PC-3 (cell line): ENCODE results near the gene IL31RA. TPM values are rescaled to one million over a fixed set of nuclear protein-coding genes. Genes with fewer than 3 reads are reported as not detected.

ENCODE experiments used
- ATAC-seq: fragments of 200-7000 bp; cut with Tn5 transposase; 2 replicates; pipeline ENCODE4 v1.9.1; 2020; ENCODE audit warnings: mild to moderate bottlenecking, moderate library complexity
- BruUV-seq: library from RNA; stranded (reverse); fragments of 400-500 nt; replicated peaks from 2 replicates; lab custom pipeline; 2021; lab: Mats Ljungman, UMichigan
- CTCF ChIA-PET: fragments of 300-600 bp; sonication (Branson Sonifier 250); formaldehyde crosslinking; loops from one replicate; lab custom pipeline; 2022; ENCODE audit warnings: antibody characterized with exemption; lab: Charles Lee
- POLR2A ChIA-PET: fragments of 300-600 bp; sonication (Branson Sonifier 250); formaldehyde crosslinking; loops from one replicate; lab custom pipeline; 2022; ENCODE audit warnings: antibody characterized with exemption; ENCODE audit not compliant: unreplicated experiment; lab: Charles Lee
- DNase-seq: peaks from one replicate; pipeline ENCODE4 v3.0.0-alpha.2; 2015
- H2AFZ ChIP-seq: fragments of 300-600 bp; sonication (generic); 2 replicates; pipeline ENCODE4 v1.6.0; 2016; ENCODE audit warnings: antibody characterized with exemption, low read length
- H3F3A ChIP-seq: fragments of 300-600 bp; sonication (generic); one replicate; pipeline ENCODE4 v1.6.0; 2017; ENCODE audit warnings: antibody characterized with exemption, low read length, control low read depth, mild to moderate bottlenecking; ENCODE audit not compliant: unreplicated experiment
- H3K27ac ChIP-seq: fragments of 300-600 bp; sonication (generic); 2 replicates; pipeline ENCODE4 v1.5.1; 2016; ENCODE audit warnings: mild to moderate bottlenecking, low read length
- H3K27me3 ChIP-seq: fragments of 300-600 bp; sonication (generic); 2 replicates; pipeline ENCODE4 v1.6.1; 2016; ENCODE audit warnings: low read length, mixed read lengths
- H3K36me3 ChIP-seq: fragments of 300-600 bp; sonication (generic); 2 replicates; pipeline ENCODE4 v1.6.1; 2016; ENCODE audit warnings: low read depth, mixed run types, low read length, mixed read lengths
- H3K4me1 ChIP-seq: fragments of 300-600 bp; sonication (generic); 2 replicates; pipeline ENCODE4 v1.5.1; 2016; ENCODE audit warnings: low read length; ENCODE audit not compliant: insufficient read depth
- H3K4me2 ChIP-seq: fragments of 300-600 bp; sonication (generic); 2 replicates; pipeline ENCODE4 v1.6.0; 2016; ENCODE audit warnings: low read length
- H3K4me3 ChIP-seq: fragments of 300-600 bp; sonication (generic); 2 replicates; pipeline ENCODE4 v1.5.1; 2016; ENCODE audit warnings: mild to moderate bottlenecking, low read length, mixed read lengths
- H3K79me2 ChIP-seq: fragments of 300-600 bp; sonication (generic); 2 replicates; pipeline ENCODE4 v1.6.1; 2017; ENCODE audit warnings: low read length, mixed read lengths
- H3K9ac ChIP-seq: fragments of 300-600 bp; sonication (generic); 2 replicates; pipeline ENCODE4 v1.6.0; 2016; ENCODE audit warnings: mild to moderate bottlenecking, low read length
- H3K9me2 ChIP-seq: fragments of 300-600 bp; sonication (generic); replicated peaks from 2 replicates; pipeline ENCODE4 v1.6.1; 2016; ENCODE audit warnings: mixed run types, low read length, mixed read lengths
- H3K9me3 ChIP-seq: fragments of 300-600 bp; sonication (generic); 2 replicates; pipeline ENCODE4 v1.6.1; 2016; ENCODE audit warnings: low read length, mixed read lengths
- H4K20me1 ChIP-seq: fragments of 300-600 bp; sonication (generic); 2 replicates; pipeline ENCODE4 v1.6.1; 2016; ENCODE audit warnings: low read length, mixed read lengths
- CTCF ChIP-seq: fragments of 300-600 bp; sonication (generic); conservative IDR thresholded peaks from 2 replicates; pipeline ENCODE4 v1.5.1; 2017; ENCODE audit warnings: antibody characterized with exemption, low read depth, mild to moderate bottlenecking, low read length
- EZH2 ChIP-seq: fragments of 300-600 bp; sonication (generic); IDR thresholded peaks from one replicate; pipeline ENCODE4 v1.6.1; 2017; ENCODE audit warnings: antibody characterized with exemption, mild to moderate bottlenecking, low read length; ENCODE audit not compliant: unreplicated experiment
- EZH2phosphoT487 ChIP-seq: fragments of 300-600 bp; sonication (generic); IDR thresholded peaks from 2 replicates; pipeline ENCODE4 v1.6.1; 2018; ENCODE audit warnings: mild to moderate bottlenecking, antibody characterized with exemption, low read length, borderline replicate concordance
- intact Hi-C: fragments of 100-400 bp; cut with micrococcal nuclease; formaldehyde crosslinking; loops from 2 replicates; pipeline ENCODE4 v1.9.0; 2023
- total RNA-seq: library from RNA; depleted of rRNA; stranded (reverse); fragments of >200 nt; gene quantifications from 2 replicates; pipeline ENCODE4 v1.2.3, GENCODE V29; 2014

The IL31RA gene
- total RNA-seq, 1 experiment from 2014 or later: 1.6 TPM

GRCh38 chr5:55913466-55914413 is 62.6 kb downstream of the IL31RA start:
- no peaks in the 10 kb centered on the region for H3K79me2 ChIP-seq
- no peak overlapping the region for H3K4me2 ChIP-seq
- H3K36me3 ChIP-seq: no peaks in the 10 kb centered on the region
- H3K27ac ChIP-seq: no peak overlapping the region
- ATAC-seq: no peak
- no peak overlapping the region for H3K4me3 ChIP-seq
- no peak for DNase-seq
- ChIA-PET POLR2A (no interaction called here), CTCF (no interaction called here)
- intact Hi-C loops: no loop called here
- no peaks in the 10 kb centered on the region for H3K9me3 ChIP-seq
- no peaks in the 10 kb centered on the region for H4K20me1 ChIP-seq
- no peaks in the 10 kb centered on the region for H3K27me3 ChIP-seq
- no peaks in the 10 kb centered on the region for H3F3A ChIP-seq
- no TSS peak for BruUV-seq
- TF ChIP-seq EZH2phosphoT487 (no peak), EZH2 (no peak), CTCF (no peak)
- no peak overlapping the region for H3K9ac ChIP-seq
- no peaks in the 10 kb centered on the region for H3K4me1 ChIP-seq
- H2AFZ ChIP-seq: no peak overlapping the region
- no peaks in the 10 kb centered on the region for H3K9me2 ChIP-seq

DNA sequence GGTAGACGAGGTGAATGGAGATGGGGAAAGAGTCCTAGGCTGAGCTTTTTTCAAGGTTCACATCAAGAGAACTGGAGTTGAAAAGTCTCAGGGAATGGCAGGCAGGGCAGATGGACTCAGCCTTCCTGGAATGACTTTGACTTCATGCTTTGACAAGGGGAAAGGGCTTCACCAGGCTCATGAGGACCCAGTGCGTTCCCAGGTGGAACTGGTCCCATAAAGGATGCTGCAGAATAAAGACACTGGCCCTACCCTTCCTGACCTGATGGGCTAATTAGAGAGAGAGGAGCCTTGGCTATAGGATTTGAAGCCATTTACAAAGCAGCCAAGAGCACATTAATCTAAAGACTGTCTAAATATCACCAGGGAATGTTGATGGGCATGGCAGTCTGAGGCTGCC is 63.8 kb downstream of the IL31RA start:
- Histone ChIP-seq H4K20me1 (no peaks in the 10 kb centered on the region), H3K9me2 (no peaks in the 10 kb centered on the region), H3K4me1 (peaks cover 5% of the 10 kb centered on the region; the same call in 1 of the 2 replicates), H3K27me3 (no peaks in the 10 kb centered on the region), H3K27ac (no peak overlapping the region), H3K36me3 (no peaks in the 10 kb centered on the region), H3K9ac (no peak overlapping the region), H3K9me3 (no peaks in the 10 kb centered on the region), H3F3A (no peaks in the 10 kb centered on the region), H3K4me3 (no peak overlapping the region), H3K4me2 (no peak overlapping the region), H2AFZ (no peak overlapping the region), H3K79me2 (no peaks in the 10 kb centered on the region)
- ATAC-seq (no peak), DNase-seq (no peak)
- TF ChIP-seq EZH2 (no peak), EZH2phosphoT487 (no peak), CTCF (no peak)
- POLR2A ChIA-PET: no interaction called here
- CTCF ChIA-PET: no interaction called here
- intact Hi-C loops: no loop called here
- no TSS peak for BruUV-seq

- H3K27ac ChIP-seq: no peak overlapping the region
- POLR2A ChIA-PET: interaction anchor here (0.7 kb wide), 1 partner anchor 202 kb away, joined by 7 read pairs; no protein-coding TSS in a partner anchor
- H3K79me2 ChIP-seq: no peaks in the 10 kb centered on the region
- H3F3A ChIP-seq: no peaks in the 10 kb centered on the region
- no peak overlapping the region for H3K4me2 ChIP-seq
- H3K27me3 ChIP-seq: no peaks in the 10 kb centered on the region
- no peak for TF ChIP-seq EZH2phosphoT487
- TF ChIP-seq CTCF: no peak
- no peak for TF ChIP-seq EZH2
- peaks cover 5% of the 10 kb centered on the region; the same call in 1 of the 2 replicates for H3K4me1 ChIP-seq
- H3K4me3 ChIP-seq: no peak overlapping the region
- CTCF ChIA-PET: no interaction called here
- H3K9me3 ChIP-seq: no peaks in the 10 kb centered on the region
- H2AFZ ChIP-seq: no peak overlapping the region
- no TSS peak for BruUV-seq
- intact Hi-C loops: no loop called here
- no peak overlapping the region for H3K9ac ChIP-seq
- no peak for ATAC-seq
- H3K9me2 ChIP-seq: no peaks in the 10 kb centered on the region
- H3K36me3 ChIP-seq: no peaks in the 10 kb centered on the region
- H4K20me1 ChIP-seq: no peaks in the 10 kb centered on the region
- no peak for DNase-seq
Observed at GRCh38 chr5:55915783-55916182, 64.6 kb downstream of the IL31RA start.
